IPS-NIHi11 (cell line): Measurements from ENCODE around the gene PXK.
A peak's percentile ranks its signal among the peaks of the same experiment; 100 is the strongest.

Experiments
- DNase-seq: peaks from one replicate; pipeline ENCODE4 v3.0.0; 2012; ENCODE audit warnings: mixed read lengths, low spot score

Gene PXK

DNA sequence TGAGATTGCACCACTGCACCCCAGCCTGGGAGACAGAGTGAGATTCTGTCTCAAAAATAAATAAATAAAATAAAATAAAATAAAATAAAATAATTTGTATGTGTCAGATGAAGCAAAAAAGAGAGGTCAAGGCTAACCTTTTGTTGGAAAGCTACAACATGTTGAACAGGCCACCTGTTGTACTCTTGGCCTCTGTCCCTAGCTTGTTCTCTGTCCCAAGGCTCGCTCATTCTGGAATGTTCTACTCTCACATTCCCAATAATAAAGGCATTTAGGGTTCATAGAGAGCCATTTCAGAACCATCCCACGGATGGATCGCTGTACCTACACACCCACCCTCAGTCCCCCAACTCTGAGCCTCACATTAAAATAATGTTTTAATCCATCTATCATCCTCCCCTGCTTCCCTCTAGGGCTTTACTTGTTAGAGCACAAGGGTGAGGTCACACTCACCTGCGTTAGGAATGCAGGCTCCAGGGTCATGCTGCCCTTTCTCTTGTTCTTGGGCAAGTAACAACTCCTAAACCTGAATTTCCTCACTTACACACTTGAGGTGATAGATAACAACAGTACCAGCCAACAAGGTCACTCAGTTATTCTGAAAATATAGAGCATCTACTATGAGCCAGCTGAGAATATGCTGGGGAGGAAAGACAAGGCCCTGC, 134.3 kb downstream of the PXK start:
- DNase-seq = no peak

DNA sequence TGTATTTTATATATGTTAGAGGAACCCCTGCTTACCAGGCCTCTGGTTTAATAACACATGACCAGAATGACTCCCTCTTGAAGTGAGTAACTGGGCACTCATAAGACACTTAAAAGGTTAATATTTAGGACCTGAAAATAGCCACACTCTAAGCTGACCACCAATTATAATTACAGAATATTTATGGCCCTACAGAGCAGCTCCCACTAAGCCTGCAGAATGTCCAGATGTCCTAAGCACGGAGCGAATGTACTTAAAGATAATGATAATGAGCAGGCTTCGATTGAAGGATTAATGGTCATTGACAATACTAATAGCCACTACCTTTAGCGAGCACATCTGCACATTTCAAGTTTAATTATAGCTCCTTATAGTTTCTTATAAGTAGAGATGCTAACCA, 136.4 kb downstream of the PXK start:
- no peak for DNase-seq

DNA sequence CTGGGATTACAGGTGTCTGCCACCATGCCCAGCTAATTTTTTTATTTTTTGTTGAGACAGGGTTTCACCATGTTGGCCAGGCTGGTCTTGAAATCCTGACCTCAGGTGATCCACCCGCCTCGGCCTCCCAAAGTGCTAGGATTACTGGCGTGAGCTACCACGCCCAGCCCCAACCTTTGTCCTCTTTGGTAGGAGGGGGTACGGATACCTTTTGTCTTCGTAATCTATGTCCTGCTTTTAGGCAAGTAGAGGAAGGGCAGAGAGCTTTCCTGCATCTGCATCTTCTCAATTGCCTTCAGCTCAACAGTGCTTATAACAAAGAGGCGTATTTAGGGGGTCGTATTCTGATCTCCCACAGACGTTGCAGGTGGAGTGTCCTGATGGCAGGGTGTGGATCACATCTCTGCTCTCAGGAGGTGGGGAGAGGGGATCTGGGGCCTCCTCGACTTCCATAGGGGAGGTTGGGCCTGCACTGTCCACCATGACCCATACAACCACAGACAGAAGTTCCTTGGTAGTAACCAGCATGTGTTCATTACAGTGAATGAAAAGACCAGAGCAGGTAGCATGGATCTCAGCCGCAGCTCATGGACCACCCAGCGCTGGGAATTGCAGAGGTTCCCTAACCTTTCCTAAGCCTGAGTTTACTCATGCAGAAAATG, 137.8 kb downstream of the PXK start:
- DNase-seq = no peak

DNA sequence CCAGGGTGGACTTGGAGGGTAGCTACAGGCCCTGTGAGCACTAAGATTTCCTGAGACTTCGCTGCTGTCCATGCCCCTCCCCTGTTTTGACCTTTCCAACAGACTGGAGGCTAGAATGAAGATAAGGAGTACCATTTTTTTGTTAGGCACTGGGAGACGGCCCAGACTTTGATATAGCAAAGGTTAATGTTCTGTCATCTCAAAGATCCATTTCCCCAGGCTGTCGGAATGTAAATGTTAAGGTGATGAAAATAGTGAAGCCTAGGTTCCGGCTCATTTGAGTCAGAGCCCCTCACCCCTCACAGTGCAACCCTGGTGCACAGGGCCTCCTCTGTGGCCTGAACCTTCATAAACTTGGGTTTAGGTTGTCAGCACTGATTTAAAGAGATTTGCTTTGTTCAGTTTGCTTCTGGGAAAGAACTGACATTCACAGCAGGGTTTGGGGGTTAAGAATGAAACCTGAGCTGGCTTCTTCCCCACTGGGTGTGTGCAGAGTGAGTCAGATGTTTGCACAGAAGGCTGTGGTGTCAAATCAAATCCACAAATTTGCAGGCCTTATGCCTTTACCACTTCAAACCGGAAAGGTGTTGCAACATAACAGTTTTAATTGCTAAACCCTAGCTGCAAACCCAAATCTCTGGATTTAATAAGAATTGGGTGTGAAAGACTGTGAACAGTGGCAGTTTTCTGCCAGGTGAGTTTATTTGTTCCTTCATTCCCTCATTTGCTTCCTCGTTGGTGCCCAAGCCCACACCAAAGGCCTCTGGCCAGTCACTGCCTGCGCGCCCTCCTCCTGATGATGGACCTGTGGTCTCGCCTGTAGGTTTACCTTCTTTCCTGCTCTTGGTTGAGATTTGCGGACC, 138.6 kb downstream of the PXK start:
- peak; percentile 66 for DNase-seq

DNA sequence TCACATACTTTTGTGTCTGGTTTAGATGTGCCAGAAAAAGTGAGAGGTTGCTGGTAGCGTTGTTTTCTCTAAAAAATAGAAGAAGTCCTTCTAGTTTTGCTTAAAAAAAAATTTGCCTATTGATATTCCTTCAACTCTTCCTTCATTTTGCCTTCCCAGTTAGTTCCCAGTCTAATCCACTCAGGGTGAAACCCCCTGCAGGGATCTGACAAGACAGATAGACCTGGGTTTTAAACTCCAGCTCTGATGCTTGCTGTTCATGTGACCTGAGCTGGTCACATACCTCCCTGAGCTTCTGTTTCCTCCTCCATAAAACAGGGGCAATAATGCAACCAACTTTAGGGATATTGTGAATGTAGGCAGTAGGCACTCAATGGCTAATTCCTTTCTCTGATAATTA, 140.6 kb downstream of the PXK start:
- DNase-seq = no peak

DNA sequence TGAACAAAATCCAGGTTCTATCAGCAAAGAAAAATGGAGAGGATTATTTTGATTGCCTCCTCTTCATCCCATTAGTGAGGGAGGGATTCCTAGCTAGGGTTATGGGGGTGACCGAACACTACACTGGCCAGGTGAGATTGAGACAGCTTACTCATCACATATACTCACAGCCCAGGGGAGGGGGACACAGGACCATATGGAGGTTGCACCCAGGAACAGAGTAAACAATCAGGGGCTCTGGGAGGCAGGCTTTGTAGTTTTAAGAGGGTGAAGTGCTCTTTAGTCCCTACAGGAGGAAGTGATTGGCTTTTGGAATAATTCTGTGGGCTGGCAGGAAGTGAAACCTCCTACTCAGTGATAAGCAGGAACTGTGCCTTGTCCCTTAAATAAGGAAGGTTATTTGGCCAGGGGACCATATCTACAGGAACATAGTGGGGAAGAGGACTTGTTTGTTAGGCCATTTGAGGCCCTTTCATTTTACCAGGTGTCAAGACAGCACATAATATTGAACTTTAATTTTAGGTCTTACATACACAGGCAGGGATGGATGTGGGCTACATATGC, 141.7 kb downstream of the PXK start:
- no peak for DNase-seq

DNA sequence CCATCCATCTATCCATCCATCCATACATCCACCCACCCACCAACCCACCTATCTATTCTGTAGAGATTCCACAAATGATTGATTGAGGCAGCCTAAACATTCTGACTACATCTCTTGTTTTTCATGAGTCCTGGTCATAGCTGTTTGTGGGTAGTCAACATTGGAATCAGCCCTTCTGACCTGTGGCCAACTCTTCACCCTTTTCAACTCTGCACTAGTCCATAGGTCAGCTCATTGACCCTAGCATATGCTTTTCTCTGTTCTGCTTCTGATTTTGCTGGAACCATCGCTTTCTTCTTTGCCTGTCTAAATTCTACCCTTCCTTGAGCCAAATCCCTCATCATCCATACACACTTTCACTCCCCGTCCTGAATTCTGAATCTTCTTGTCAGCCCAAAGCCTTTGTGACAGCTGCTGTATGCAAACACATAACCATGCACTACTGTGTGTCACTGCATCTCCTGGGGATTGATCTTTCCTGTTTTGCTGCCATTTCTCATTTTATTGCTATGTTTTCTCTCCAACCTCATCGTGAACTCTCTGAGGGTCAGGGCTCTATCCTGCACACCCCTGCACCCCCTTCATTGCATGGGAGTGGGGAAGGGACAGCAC, 142.4 kb downstream of the PXK start:
- no peak for DNase-seq
